Activated T-cell treated with anti-CD3 and anti-CD28 coated beads, Interleukin-2, amount 50 U/mL, for 48 hours (primary cell): Measurements from ENCODE around the gene IL17RC.
"Not testable (repeated sequence)": the region's sequence is repeated elsewhere in the genome, so short reads cannot be mapped to it uniquely, and the experiment has no call there.

Source experiments
- DNase-seq, 2 experiments: peaks; one replicate each; pipeline ENCODE4 v3.0.0-alpha.2; 2020

The IL17RC gene

DNA sequence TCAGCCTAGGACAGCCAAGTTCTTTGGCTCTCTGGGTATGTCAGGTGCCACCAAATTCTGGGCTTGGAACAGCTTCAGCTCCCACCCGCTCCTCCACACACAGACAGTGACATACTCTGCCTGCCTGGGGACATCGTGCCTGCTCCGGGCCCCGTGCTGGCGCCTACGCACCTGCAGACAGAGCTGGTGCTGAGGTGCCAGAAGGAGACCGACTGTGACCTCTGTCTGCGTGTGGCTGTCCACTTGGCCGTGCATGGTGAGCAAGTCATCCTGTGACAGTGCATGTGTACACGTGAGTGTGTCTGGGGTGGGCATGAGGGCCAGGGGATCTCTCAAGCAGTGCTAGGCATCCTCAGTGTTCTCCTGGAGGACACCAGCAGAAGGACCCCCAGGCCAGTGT is 922 bp downstream of the IL17RC start:
- DNase-seq: no peak

DNA sequence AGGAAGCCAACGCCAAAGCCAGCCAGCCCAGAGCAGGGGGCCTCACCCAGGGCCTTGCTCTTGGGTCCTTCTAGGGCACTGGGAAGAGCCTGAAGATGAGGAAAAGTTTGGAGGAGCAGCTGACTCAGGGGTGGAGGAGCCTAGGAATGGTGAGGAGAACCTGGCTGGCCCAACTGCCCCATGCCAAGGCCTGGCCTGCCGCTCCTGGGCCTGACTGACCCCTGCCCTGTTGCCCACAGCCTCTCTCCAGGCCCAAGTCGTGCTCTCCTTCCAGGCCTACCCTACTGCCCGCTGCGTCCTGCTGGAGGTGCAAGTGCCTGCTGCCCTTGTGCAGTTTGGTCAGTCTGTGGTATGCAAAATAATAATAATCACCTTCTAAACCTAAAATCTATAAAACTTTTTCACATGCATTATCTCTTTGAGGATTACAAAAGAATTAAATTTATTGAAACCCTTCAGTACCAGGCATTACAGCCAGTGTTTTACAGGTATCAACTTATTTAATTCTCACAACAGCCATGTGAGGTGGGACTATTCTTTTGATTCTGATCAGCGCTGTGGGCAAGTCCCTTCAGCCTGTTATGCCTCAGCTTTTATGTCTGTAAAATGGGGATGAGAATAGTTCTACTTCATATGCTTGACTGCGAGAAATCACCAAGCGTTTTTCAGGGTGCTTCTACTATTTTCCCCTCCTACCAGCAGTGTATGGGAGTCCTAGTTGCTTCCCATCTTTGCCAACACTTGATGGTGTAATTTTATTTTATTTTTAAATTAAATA is 1.6 kb downstream of the IL17RC start:
- DNase-seq: no peak

DNA sequence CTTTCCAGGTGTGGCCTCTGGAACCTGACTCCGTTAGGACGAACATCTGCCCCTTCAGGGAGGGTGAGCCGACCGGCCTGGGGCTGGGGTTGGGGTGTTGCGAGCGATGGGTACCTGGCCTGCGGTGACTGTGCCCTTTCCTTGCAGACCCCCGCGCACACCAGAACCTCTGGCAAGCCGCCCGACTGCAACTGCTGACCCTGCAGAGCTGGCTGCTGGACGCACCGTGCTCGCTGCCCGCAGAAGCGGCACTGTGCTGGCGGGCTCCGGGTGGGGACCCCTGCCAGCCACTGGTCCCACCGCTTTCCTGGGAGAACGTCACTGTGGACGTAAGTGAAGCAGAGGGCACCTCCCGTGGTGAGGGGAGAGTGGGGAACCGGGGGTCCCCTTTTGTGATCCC is 11.3 kb downstream of the IL17RC start:
- DNase-seq: no peak

GRCh38 chr3:9930804-9931418 is 14.0 kb downstream of the IL17RC start:
- DNase-seq: no peak

GRCh38 chr3:9932535-9932842 is 15.6 kb downstream of the IL17RC start:
- DNase-seq: no peak

GRCh38 chr3:9932843-9933560 is 16.1 kb downstream of the IL17RC start:
- DNase-seq: peak; percentile 92 to 94

GRCh38 chr3:9933561-9934234 is 16.8 kb downstream of the IL17RC start, which contains the start of gene CRELD1:
Gene CRELD1 (plus strand): TSS chr3:9933834. CDS start chr3:9934439, 605 bp downstream.
- DNase-seq: peak; percentile 97 to 98

GRCh38 chr3:9934235-9934621 is 17.3 kb downstream of the IL17RC start:
- no peak for DNase-seq

GRCh38 chr3:9934993-9935392 is 18.1 kb downstream of the IL17RC start:
- no peak for DNase-seq

DNA sequence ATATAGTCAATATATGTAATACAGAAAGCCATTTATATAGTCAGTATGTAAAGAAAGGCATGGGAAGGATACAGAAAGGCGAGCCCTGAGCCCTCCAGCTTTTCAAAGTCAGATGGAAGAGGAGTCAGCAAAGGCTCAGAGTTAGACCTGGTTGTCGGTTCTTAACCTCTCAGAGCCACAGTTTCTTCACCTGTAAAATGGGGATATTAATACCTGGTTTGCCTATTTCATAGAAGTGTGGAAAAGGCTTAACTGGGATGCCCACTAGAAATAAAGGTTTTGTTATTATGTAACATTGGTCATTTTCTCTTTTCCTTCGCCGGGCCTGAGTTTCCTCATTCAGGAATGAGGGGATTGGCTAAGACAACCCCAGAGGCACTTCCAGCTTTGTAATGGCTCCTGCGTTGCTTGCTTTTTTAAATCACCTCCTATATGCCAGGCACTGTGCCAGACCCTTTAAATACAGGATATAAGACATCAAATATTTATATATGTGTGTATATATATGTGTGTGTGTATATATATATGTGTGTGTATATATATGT is 19.1 kb downstream of the IL17RC start:
- no peak for DNase-seq

DNA sequence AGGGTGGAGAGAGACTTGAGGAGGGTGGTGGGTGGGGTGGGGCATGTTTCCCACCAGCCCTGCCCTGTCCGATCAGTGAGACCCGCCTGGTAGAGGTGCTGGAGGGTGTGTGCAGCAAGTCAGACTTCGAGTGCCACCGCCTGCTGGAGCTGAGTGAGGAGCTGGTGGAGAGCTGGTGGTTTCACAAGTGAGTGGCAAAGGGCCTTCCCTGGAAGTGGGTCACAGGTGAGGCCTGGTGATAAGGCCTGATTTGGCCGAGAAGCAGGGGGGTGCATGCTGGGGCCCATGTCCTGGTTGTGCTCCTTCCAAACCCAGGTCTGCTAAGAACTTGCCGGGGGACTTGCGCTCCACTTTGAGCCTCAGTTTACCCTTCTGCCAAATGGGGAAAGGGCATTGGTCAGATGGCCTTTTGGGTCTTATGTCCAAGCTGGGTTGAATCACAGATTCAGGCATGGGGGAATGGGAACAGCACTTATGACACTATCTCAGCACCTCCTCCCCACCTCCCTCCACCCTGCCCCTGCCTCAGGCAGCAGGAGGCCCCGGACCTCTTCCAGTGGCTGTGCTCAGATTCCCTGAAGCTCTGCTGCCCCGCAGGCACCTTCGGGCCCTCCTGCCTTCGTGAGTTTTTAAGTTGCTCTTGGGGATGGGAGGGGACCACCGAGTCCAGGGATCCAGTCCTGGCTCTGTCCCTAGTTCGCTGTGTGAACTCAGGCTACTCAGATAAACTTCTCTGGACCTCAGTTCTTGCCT is 20.8 kb downstream of the IL17RC start:
- no peak for DNase-seq

GRCh38 chr3:9938966-9939365 is 22.1 kb downstream of the IL17RC start:
- no peak for DNase-seq

GRCh38 chr3:9939906-9940305 is 23.0 kb downstream of the IL17RC start:
- not testable (repeated sequence) for DNase-seq

DNA sequence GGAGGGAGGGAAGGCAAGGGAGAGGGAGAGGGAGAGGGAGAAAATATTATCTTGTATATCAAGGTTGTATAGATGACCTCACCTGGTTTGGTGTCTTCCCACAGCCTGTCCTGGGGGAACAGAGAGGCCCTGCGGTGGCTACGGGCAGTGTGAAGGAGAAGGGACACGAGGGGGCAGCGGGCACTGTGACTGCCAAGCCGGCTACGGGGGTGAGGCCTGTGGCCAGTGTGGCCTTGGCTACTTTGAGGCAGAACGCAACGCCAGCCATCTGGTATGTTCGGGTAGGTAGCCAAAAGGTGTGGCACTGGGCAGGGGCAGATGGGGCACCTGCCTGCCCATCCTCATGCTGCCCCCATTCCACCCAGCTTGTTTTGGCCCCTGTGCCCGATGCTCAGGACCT is 23.8 kb downstream of the IL17RC start:
- no peak for DNase-seq

GRCh38 chr3:9942164-9942563 is 25.3 kb downstream of the IL17RC start:
- DNase-seq: no peak

DNA sequence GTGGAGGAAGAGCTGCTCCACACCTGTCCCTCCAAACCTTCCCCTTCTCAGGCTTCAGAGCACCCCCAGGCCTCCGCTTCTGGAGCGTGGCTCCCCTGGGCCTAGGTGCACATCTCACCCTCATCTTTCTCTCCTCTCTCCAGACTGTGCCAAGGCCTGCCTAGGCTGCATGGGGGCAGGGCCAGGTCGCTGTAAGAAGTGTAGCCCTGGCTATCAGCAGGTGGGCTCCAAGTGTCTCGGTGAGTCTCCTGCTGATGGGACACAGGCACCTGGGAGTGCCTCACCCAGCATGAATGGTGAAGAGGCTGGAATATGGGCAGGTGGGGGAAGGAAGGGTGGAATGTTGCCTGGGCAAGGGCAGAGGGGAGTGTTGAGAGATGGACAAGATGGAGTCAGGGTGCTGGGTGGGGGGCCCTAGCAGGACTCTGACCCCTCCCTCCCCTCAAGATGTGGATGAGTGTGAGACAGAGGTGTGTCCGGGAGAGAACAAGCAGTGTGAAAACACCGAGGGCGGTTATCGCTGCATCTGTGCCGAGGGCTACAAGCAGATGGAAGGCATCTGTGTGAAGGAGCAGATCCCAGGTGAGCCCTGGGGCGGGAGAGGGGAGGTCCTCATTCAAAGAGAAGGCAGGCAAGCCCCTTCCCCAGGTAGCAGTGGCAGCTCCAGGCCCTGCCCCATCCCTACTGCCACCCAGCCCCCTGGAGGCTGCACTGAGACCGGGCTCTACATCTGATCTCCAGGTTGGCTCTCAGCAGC is 26.2 kb downstream of the IL17RC start:
- no peak for DNase-seq

DNA sequence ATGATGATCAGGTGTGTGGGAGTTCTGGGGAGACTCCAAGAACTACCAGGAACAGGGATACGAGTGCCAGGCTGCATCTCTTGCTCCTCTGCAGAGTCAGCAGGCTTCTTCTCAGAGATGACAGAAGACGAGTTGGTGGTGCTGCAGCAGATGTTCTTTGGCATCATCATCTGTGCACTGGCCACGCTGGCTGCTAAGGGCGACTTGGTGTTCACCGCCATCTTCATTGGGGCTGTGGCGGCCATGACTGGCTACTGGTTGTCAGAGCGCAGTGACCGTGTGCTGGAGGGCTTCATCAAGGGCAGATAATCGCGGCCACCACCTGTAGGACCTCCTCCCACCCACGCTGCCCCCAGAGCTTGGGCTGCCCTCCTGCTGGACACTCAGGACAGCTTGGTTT is 27.4 kb downstream of the IL17RC start:
- no peak for DNase-seq

DNA sequence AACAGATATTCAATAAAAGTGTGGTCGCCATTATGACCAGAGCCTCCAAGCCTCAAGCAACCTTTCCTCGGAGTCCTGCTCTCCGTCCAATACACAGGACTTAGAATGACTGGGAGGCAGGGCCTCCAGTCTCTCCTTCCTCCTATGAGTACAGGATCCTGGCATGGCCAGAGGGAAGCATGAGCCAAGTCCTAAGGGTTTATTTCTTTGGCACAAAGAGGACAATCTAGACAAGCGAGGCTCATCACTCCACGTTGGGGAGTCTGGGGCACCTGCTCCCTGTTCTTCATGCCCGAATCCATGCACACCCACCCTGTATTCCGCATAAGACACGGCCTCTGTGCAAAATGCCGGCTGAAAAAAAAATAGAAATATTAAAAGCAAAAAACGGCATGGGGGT is 28.5 kb downstream of the IL17RC start:
- no peak for DNase-seq

DNA sequence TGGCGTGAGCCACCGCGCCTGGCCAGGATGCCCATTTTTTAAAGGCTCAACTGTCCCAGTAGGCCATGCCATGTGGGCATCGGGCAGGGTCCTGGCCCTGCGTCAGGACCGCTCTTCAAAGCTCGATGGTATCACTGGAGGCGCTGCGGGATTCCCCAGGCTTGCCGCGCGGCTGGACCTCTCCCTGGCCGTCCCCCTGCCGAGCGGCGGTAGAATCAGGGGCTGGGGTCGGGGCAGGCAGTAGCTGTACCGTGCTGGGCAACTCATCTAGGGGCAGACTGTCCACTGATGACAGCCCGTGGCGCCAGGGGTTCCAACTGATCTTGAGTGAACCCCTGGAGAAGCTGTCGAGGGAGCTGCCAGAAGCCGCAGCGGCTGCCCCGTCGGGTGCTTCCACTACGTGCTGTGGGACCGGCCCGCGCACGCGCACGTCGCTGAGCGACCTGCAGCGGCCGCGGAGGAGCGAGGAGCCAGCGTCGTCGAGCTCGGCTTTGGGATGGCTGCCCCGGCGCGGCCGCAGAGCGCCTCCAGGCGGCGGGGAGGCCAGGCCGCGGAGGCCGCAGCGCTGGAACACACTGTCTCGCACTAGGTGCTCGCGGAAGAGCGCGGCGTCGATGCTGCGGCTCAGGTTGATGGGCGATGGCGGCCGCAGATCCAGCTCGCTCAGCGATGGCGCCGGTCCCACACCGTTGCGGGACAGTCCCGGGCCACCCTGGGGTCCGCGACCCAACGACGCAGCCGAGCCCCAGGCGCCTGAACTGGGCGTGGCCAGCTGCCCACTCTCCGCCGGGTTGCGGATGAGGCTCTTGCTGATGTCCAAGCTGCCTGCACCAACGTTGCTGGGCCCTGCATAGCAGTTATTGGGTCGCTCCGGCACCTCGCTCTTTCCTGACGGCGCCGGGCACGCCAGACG is 29.5 kb downstream of the IL17RC start:
- peak; percentile 86 to 89 for DNase-seq
